Rectal smooth muscle tissue (tissue), 1 donor: ENCODE measurements around the gene KRTAP5-1.

ENCODE experiments used
- H3K27ac ChIP-seq: one replicate; pipeline ENCODE4 v1.7.0; 2013; ENCODE audit warnings: low read depth, low read length, inconsistent platforms
- H3K27me3 ChIP-seq: one replicate; pipeline ENCODE4 v1.7.0; 2013; ENCODE audit warnings: low read length; ENCODE audit not compliant: control insufficient read depth, insufficient read depth
- H3K36me3 ChIP-seq: one replicate; pipeline ENCODE4 v1.7.0; 2013; ENCODE audit warnings: low read length; ENCODE audit not compliant: control insufficient read depth, insufficient read depth
- H3K4me1 ChIP-seq: one replicate; pipeline ENCODE4 v1.7.0; 2013; ENCODE audit warnings: low read length; ENCODE audit not compliant: control insufficient read depth, insufficient read depth
- H3K4me3 ChIP-seq: one replicate; pipeline ENCODE4 v1.7.0; 2013; ENCODE audit warnings: low read length
- H3K9ac ChIP-seq: one replicate; pipeline ENCODE4 v1.7.0; 2013; ENCODE audit warnings: low read length

The KRTAP5-1 gene

DNA sequence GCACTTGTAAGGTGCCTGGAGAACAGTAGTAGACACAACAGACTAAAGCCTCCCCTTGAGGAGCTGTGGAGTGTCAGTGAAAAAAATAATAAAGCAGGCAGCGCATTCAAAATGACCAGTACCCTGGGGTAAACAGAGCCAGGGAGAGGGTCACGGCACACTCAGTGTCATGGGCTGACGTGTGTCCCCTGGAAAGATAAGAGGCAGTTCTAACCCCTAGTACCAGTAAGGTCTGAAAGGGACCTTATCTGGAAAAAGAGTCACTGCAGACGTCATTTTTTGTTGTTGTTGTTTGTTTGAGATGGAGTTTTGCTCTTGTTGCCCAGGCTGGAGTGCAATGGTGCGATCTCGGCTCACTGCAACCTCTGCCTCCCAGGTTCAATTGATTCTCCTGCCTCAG is 45.0 kb downstream of the KRTAP5-1 start:
- Histone ChIP-seq H3K4me3 (no peak overlapping the region), H3K27me3 (peaks cover 6% of the 10 kb centered on the region), H3K9ac (no peak overlapping the region), H3K4me1 (no peaks in the 10 kb centered on the region), H3K36me3 (peaks cover 5% of the 10 kb centered on the region), H3K27ac (no peak overlapping the region)

DNA sequence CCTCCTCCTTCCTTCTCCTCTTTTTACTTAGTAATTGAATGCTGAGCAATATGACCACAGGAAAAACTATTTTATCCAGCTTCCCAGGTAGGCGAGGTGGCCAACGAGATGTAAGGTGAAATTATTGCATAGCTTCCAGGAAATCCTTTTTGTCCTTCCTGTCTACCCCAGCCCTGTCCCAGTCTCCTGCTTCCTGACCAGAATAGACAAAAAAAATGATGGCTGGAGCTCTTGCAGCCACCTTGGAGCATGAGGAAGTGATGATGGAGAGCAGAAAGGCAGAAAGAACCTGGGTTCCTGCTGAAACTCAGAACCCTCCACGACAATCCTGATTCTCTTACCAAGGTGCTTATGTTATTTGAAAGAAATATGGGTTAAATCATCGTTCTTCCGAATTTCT is 46.9 kb downstream of the KRTAP5-1 start:
- H3K36me3 ChIP-seq, result peaks cover 9% of the 10 kb centered on the region
- H3K27ac ChIP-seq, result no peak overlapping the region
- H3K9ac ChIP-seq, result no peak overlapping the region
- H3K4me3 ChIP-seq, result no peak overlapping the region
- H3K4me1 ChIP-seq, result no peaks in the 10 kb centered on the region
- peaks cover 2% of the 10 kb centered on the region for H3K27me3 ChIP-seq

DNA sequence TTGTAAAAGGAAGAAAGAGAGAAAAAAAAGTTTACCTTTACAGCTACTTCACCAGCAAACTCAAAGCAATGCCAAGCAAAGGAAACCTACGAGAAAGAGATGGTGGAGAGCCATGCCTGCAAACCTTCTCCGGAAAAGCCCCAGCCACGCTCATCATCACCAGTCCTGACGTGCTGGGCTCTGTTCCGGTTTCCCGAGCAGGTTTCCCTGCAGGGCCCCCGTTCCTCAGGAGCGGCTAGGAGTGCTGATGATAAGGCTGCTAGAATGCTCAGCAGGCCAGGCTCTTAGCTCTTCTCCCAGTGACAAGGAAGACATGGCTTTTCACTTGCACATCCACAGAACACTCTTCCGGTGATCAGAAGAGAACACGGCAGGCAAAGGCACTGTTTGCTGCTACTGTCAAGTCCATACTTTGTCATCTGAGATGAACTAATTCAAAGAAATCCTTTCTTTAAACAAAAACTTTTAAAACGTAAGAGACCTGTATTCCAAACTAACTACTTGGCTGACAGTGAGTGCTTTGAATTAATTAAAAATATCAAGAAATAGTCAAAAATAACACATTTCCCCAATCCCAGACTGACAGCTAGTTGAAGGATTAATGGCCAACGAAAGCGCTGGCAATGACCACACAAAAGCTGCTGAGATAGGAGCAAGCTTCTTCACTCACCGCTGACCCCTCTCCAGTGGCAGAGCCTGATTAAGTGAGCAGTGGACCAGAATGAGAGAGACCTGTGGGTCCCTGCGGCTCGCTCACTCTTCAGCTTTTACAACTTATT is 48.8 kb downstream of the KRTAP5-1 start:
- Histone ChIP-seq H3K9ac (no peak overlapping the region), H3K4me3 (no peak overlapping the region), H3K4me1 (peaks cover 15% of the 10 kb centered on the region), H3K36me3 (peaks cover 9% of the 10 kb centered on the region), H3K27me3 (peaks cover 2% of the 10 kb centered on the region), H3K27ac (no peak overlapping the region)

DNA sequence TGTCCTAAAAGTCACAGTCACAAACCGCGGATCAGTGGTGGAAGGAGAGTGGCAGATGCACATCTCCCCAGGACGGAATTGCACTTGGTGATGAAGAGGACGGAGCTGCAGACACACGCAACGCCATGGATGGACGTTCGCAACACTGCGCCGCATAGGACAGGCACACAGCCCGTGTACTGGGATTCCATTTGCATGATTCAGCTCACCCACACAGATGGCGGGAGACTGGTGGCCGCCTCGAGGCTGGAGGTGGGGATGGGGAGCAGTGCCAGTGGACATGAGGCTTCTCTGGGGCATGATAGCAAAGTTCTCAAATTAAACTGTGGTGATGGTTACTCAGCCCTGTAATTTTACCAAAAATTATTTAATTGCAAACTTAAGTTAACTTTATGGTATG is 50.4 kb downstream of the KRTAP5-1 start:
- H3K4me1 ChIP-seq, result peaks cover 19% of the 10 kb centered on the region
- H3K9ac ChIP-seq, result no peak overlapping the region
- peaks cover 2% of the 10 kb centered on the region for H3K27me3 ChIP-seq
- no peak overlapping the region for H3K27ac ChIP-seq
- H3K36me3 ChIP-seq, result peaks cover 9% of the 10 kb centered on the region
- H3K4me3 ChIP-seq, result no peak overlapping the region
